ENCODE measurements around the gene ADAMTSL3. TPM values are rescaled to one million over a fixed set of nuclear protein-coding genes. Genes with fewer than 3 reads are reported as not detected.
A peak's percentile ranks its signal among the peaks of the same experiment; 100 is the strongest.

ADAMTSL3 gene
- total RNA-seq, 2 donors from 2014 or later, result 0.79 to 3.4 TPM

DNA sequence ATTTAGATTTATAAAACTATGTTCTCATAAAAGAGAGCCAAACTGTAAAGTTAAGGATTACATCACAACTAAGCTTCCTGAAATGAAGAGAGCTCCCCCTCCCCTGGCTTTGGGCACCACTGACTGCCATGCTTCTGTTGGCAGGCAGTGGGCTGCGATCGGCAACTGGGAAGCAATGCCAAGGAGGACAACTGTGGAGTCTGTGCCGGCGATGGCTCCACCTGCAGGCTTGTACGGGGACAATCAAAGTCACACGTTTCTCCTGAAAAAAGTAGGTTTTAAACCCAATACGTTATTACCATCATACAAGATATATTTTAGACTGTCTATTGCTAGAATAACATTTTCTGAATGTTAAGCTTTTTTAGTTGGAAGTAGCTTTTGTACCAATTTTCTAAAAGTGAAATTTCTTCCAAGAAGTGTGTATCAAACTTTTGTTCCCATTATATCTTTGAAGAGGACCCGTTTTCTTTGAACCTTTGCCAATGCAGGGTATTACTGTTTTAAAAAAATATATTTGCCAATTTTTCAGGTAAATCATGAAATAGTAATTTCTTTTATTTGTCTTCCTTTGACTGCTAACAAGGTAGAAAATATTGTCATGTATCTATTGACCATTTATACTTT lies 184.1 kb downstream of the ADAMTSL3 start:
- H3K4me3 Mint-ChIP-seq, result no peak overlapping the region
- Histone ChIP-seq H3K27me3 (ENCODE audit: control insufficient read depth, insufficient read depth, low read length, poor library complexity, severe bottlenecking) (no peaks in the 10 kb centered on the region), H3K4me1 (ENCODE audit: control insufficient read depth, insufficient read depth, low read length) (no peaks in the 10 kb centered on the region), H3K36me3 (ENCODE audit: control insufficient read depth, insufficient read depth, low read length) (no peaks in the 10 kb centered on the region), H3K4me3 (ENCODE audit: low read length) (no peak overlapping the region), H3K27ac (ENCODE audit: low read depth, low read length) (no peak overlapping the region), H3K9ac (ENCODE audit: extremely low read depth, low read length, poor library complexity, severe bottlenecking) (no peak overlapping the region), H3K9me3 (ENCODE audit: control insufficient read depth, low read length) (no peaks in the 10 kb centered on the region)
- peak; percentile 84 for DNase-seq
- H3K36me3 Mint-ChIP-seq (ENCODE audit: low read depth), result no peaks in the 10 kb centered on the region
- peak; percentile 84 for TF ChIP-seq CTCF (conservative IDR thresholded peaks at IDR 0.05)
- no peaks in the 10 kb centered on the region for H3K4me1 Mint-ChIP-seq
- no peaks in the 10 kb centered on the region for H3K9me3 Mint-ChIP-seq
- H3K27me3 Mint-ChIP-seq (ENCODE audit: insufficient read depth), result peaks cover 1% of the 10 kb centered on the region
- WGBS, 2 experiments (ENCODE audit: insufficient coverage in 1 of 2, insufficient read length in 1 of 2), result 25% methylated on average over 7 of the region's 8 CpGs; no CpG with 5 or more reads in 1 of the 2 experiments
- no peak overlapping the region for H3K27ac Mint-ChIP-seq

DNA sequence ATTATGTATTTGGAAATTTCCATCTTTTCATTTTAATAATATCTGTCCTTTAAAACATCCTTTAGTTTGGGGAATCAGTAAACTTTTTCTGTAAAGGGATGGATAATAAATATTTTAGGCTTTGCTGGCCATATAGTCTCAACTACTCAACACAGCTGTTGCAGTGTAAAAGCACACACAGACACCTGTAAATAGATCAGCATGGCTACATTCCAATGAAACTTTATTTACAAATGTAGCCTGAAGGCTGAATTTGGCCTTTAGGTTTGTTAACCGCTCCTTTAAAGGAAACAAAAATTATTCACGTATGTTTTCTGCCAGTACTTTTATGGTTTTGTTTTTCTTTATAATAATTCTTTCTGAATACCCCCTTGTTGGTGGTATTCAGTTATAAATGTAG lies 184.8 kb downstream of the ADAMTSL3 start:
- TF ChIP-seq CTCF (conservative IDR thresholded peaks at IDR 0.05), result no peak
- Histone ChIP-seq H3K4me1 (ENCODE audit: control insufficient read depth, insufficient read depth, low read length) (no peaks in the 10 kb centered on the region), H3K27ac (ENCODE audit: low read depth, low read length) (no peak overlapping the region), H3K4me3 (ENCODE audit: low read length) (no peak overlapping the region), H3K36me3 (ENCODE audit: control insufficient read depth, insufficient read depth, low read length) (no peaks in the 10 kb centered on the region), H3K9me3 (ENCODE audit: control insufficient read depth, low read length) (no peaks in the 10 kb centered on the region), H3K27me3 (ENCODE audit: control insufficient read depth, insufficient read depth, low read length, poor library complexity, severe bottlenecking) (no peaks in the 10 kb centered on the region), H3K9ac (ENCODE audit: extremely low read depth, low read length, poor library complexity, severe bottlenecking) (no peak overlapping the region)
- Mint-ChIP-seq H3K4me3 (no peak overlapping the region), H3K9me3 (no peaks in the 10 kb centered on the region), H3K27me3 (ENCODE audit: insufficient read depth) (peaks cover 1% of the 10 kb centered on the region), H3K36me3 (ENCODE audit: low read depth) (no peaks in the 10 kb centered on the region), H3K4me1 (no peaks in the 10 kb centered on the region), H3K27ac (no peak overlapping the region)
- 100% methylated on average over 2 of the region's 2 CpGs; no CpG with 5 or more reads in 1 of the 2 experiments for WGBS, 2 experiments (ENCODE audit: insufficient coverage in 1 of 2, insufficient read length in 1 of 2)
- DNase-seq, result no peak

- H3K9me3 Mint-ChIP-seq, result no peaks in the 10 kb centered on the region
- no peaks in the 10 kb centered on the region for H3K36me3 Mint-ChIP-seq (ENCODE audit: low read depth)
- TF ChIP-seq CTCF (conservative IDR thresholded peaks at IDR 0.05), result peak; percentile 44
- H3K27me3 ChIP-seq (ENCODE audit: control insufficient read depth, insufficient read depth, low read length, poor library complexity, severe bottlenecking), result no peaks in the 10 kb centered on the region
- no peaks in the 10 kb centered on the region for H3K9me3 ChIP-seq (ENCODE audit: control insufficient read depth, low read length)
- no peak overlapping the region for H3K4me3 ChIP-seq (ENCODE audit: low read length)
- no peak overlapping the region for H3K27ac Mint-ChIP-seq
- H3K27ac ChIP-seq (ENCODE audit: low read depth, low read length), result no peak overlapping the region
- no peaks in the 10 kb centered on the region for H3K4me1 Mint-ChIP-seq
- no peaks in the 10 kb centered on the region for H3K4me1 ChIP-seq (ENCODE audit: control insufficient read depth, insufficient read depth, low read length)
- no peaks in the 10 kb centered on the region for H3K36me3 ChIP-seq (ENCODE audit: control insufficient read depth, insufficient read depth, low read length)
- DNase-seq, result no peak
- no peak overlapping the region for H3K9ac ChIP-seq (ENCODE audit: extremely low read depth, low read length, poor library complexity, severe bottlenecking)
- WGBS, 2 experiments (ENCODE audit: insufficient coverage in 1 of 2, insufficient read length in 1 of 2), result 61 to 83% methylated on average over 3 to 6 of the region's 6 CpGs
- H3K4me3 Mint-ChIP-seq, result no peak overlapping the region
- peaks cover 1% of the 10 kb centered on the region for H3K27me3 Mint-ChIP-seq (ENCODE audit: insufficient read depth)
Observed at GRCh38 chr15:83842281-83842680, 188.4 kb downstream of the ADAMTSL3 start.
